Adrenal gland (tissue), 12 donors: Measurements from ENCODE around the gene LRRC4. TPM values are rescaled to one million over a fixed set of nuclear protein-coding genes. Genes with fewer than 3 reads are reported as not detected.

Source experiments
- DNase-seq, 7 donors: peaks; one replicate each; pipeline ENCODE4 v3.0.0-alpha.2; 2019 to 2020
- H3K27ac ChIP-seq, 5 donors: fragments of 200-600 bp; sonication (generic) in 4 of 5; 1 replicate in 3 of 5; 2 replicates in 2 of 5; pipeline versions ENCODE4 v1.5.1 to v1.8.0; 2016 to 2020; ENCODE audit warnings: mild to moderate bottlenecking in 1 of 5
- H3K27me3 ChIP-seq: fragments of 200-600 bp; 2 replicates; pipeline ENCODE4 v1.8.0; 2021
- H3K36me3 ChIP-seq, 2 donors: fragments of 200-600 bp; replicated peaks in 1 of 2; 1 replicate in 1 of 2; 2 replicates in 1 of 2; pipeline versions ENCODE4 v1.5.1 to v1.8.0; 2018 to 2022
- H3K4me1 ChIP-seq, 2 donors: fragments of 200-600 bp; replicated peaks in 1 of 2; 1 replicate in 1 of 2; 2 replicates in 1 of 2; pipeline versions ENCODE4 v1.5.1 to v1.8.0; 2018 to 2021
- H3K4me3 ChIP-seq, 4 donors: fragments of 200-600 bp; sonication (generic) in 3 of 4; one replicate each; pipeline ENCODE4 v1.5.1; 2016 to 2018
- H3K9me3 ChIP-seq, 3 donors: fragments of 200-600 bp; sonication (generic) in 1 of 3; replicated peaks in 1 of 3; 1 replicate in 2 of 3; 2 replicates in 1 of 3; pipeline versions ENCODE4 v1.5.1 to v1.8.0; 2016 to 2021
- CTCF ChIP-seq, 6 experiments: fragments of 450-650 bp in 4 of 6; fragments of 200-600 bp in 2 of 6; sonication (generic) in 1 of 6; IDR thresholded peaks; 1 replicate in 5 of 6; 2 replicates in 1 of 6; pipeline versions ENCODE4 v1.5.1 to v1.8.0; 2016 to 2021; ENCODE audit warnings: antibody characterized with exemption in 6 of 6, mild to moderate bottlenecking in 2 of 6, moderate library complexity in 1 of 6
- POLR2A ChIP-seq, 2 donors: fragments of 450-650 bp; IDR thresholded peaks; one replicate each; pipeline ENCODE4 v1.6.1; 2017; ENCODE audit warnings: antibody characterized with exemption in 2 of 2, mild to moderate bottlenecking in 2 of 2, moderate library complexity in 1 of 2
- WGBS, 4 donors: extraction: QIAGEN DNeasy Blood & Tissue Kit in 2 of 4; methylation state at CpG; one replicate each; pipeline versions ENCODE4 v1.1.5 to v1.1.7; 2013 to 2017; 5-methylcytosine and 5-hydroxymethylcytosine counted together
- intact Hi-C, 2 donors: fragments of 100-400 bp; cut with DNase I; formaldehyde crosslinking; loops; one replicate each; pipeline versions ENCODE4 v1.14.1 to v1.15.0; 2022 to 2023
- polyA plus RNA-seq, 3 donors: library from polyadenylated mRNA; stranded (reverse); fragments of 200-250 nt in 2 of 3; fragments of 350-450 nt in 1 of 3; fragmentation: Illumina TruSeq in 1 of 3; extraction: RNeasy Lipid Tissue Mini Kit (QIAGEN cat#74804) in 1 of 3; gene quantifications; one replicate each; pipeline ENCODE4 v1.2.3, GENCODE V29; 2013 to 2014
- total RNA-seq, 9 donors: library from RNA; depleted of rRNA in 4 of 9; stranded (reverse); fragments of >200 nt in 4 of 9; fragments of 120-200 nt in 1 of 9; fragmentation: NEBNext Ultra II Directional in 1 of 9; extraction: Animal tissue kit (Norgen Biotek cat#: 25700) in 1 of 9; gene quantifications; one replicate each; pipeline versions ENCODE4 v1.1.0 to v1.2.4, GENCODE V29; 2013 to 2023
- donor health status: healthy with polysubstance abuse.
- donor health status: Bipolar disorder and iron deficiency.
- donor health status: DM: yes; HTN: yes; CAD: no.
- donor health status: DM: no; HTN: no; CAD: no.
- donor health status: DM: no; HTN: no; CAD: no.
- donor health status: DM: yes; HTN: yes; CAD: no.

Gene LRRC4
- total and polyA plus RNA-seq, 12 donors = 2.2 to 23.7 (median 8.4) TPM

- no peaks in the 10 kb centered on the region for H3K36me3 ChIP-seq
- DNase-seq = no peak
- H3K4me1 ChIP-seq = peaks cover 0 to 6% of the 10 kb centered on the region in 2 donors
- no peaks in the 10 kb centered on the region for H3K27me3 ChIP-seq
- TF ChIP-seq POLR2A (IDR thresholded peaks at IDR 0.05) (no peak), CTCF (IDR thresholded peaks at IDR 0.05) (no peak)
- H3K27ac ChIP-seq = no peak overlapping the region
- intact Hi-C loops = no loop called here
- WGBS, 4 donors = 94 to 97% (median 96%) methylated on average over 4 of the region's 4 CpGs
- no peak overlapping the region for H3K4me3 ChIP-seq
- no peaks in the 10 kb centered on the region for H3K9me3 ChIP-seq
Measured at GRCh38 chr7:128054511-128054910, 23.3 kb upstream of the LRRC4 start.

- H3K27me3 ChIP-seq = no peaks in the 10 kb centered on the region
- WGBS, 4 donors = 96 to 100% (median 97%) methylated on average over 4 to 5 of the region's 5 CpGs
- TF ChIP-seq POLR2A (IDR thresholded peaks at IDR 0.05) (no peak), CTCF (IDR thresholded peaks at IDR 0.05) (no peak)
Measured at GRCh38 chr7:128053991-128054390, 22.8 kb upstream of the LRRC4 start.

GRCh38 chr7:128053023-128053422, 21.8 kb upstream of the LRRC4 start:
- TF ChIP-seq POLR2A (IDR thresholded peaks at IDR 0.05) (no peak), CTCF (IDR thresholded peaks at IDR 0.05) (no peak)
- DNase-seq = no peak
- Histone ChIP-seq H3K27ac (no peak overlapping the region), H3K36me3 (no peaks in the 10 kb centered on the region), H3K4me1 (peaks cover 0 to 6% of the 10 kb centered on the region in 2 donors), H3K4me3 (no peak overlapping the region), H3K9me3 (no peaks in the 10 kb centered on the region), H3K27me3 (no peaks in the 10 kb centered on the region)
- intact Hi-C loops = no loop called here

More at GRCh38 chr7:128053991-128054390, 22.8 kb upstream of the LRRC4 start:
- Histone ChIP-seq H3K4me1 (peaks cover 0 to 6% of the 10 kb centered on the region in 2 donors), H3K4me3 (no peak overlapping the region), H3K27ac (no peak overlapping the region), H3K9me3 (no peaks in the 10 kb centered on the region), H3K36me3 (no peaks in the 10 kb centered on the region)
- no peak for DNase-seq
- intact Hi-C loops = no loop called here

GRCh38 chr7:128052404-128052803, 21.2 kb upstream of the LRRC4 start:
- DNase-seq = no peak
- Histone ChIP-seq H3K9me3 (no peaks in the 10 kb centered on the region), H3K4me1 (peaks cover 0 to 6% of the 10 kb centered on the region in 2 donors), H3K27ac (no peak overlapping the region), H3K36me3 (no peaks in the 10 kb centered on the region), H3K4me3 (no peak overlapping the region), H3K27me3 (no peaks in the 10 kb centered on the region)
- intact Hi-C loops = no loop called here
- TF ChIP-seq CTCF (IDR thresholded peaks at IDR 0.05) = no peak
- no peak for TF ChIP-seq POLR2A (IDR thresholded peaks at IDR 0.05)
- 93 to 96% (median 93%) methylated on average over 5 to 9 of the region's 9 CpGs for WGBS, 4 donors
